HG02943 (cell line): Measurements from ENCODE around the gene ASXL1.
"Not testable (repeated sequence)": the region's sequence is repeated elsewhere in the genome, so short reads cannot be mapped to it uniquely, and the experiment has no call there.

ENCODE experiments used
- ATAC-seq: cut with Tn5 transposase; IDR thresholded peaks from one replicate; pipeline ENCODE4 v1.9.1; 2021; ENCODE audit warnings: mild to moderate bottlenecking, low read depth, moderate library complexity; ENCODE audit not compliant: unreplicated experiment

The ASXL1 gene

GRCh38 chr20:32462900-32463641 is 104.9 kb downstream of the ASXL1 start:
- ATAC-seq, result no peak

GRCh38 chr20:32463642-32464400 is 105.7 kb downstream of the ASXL1 start:
- no peak for ATAC-seq

- ATAC-seq, result no peak
These were observed 106.4 kb downstream of the ASXL1 start for GRCh38 chr20:32464401-32465091.

DNA sequence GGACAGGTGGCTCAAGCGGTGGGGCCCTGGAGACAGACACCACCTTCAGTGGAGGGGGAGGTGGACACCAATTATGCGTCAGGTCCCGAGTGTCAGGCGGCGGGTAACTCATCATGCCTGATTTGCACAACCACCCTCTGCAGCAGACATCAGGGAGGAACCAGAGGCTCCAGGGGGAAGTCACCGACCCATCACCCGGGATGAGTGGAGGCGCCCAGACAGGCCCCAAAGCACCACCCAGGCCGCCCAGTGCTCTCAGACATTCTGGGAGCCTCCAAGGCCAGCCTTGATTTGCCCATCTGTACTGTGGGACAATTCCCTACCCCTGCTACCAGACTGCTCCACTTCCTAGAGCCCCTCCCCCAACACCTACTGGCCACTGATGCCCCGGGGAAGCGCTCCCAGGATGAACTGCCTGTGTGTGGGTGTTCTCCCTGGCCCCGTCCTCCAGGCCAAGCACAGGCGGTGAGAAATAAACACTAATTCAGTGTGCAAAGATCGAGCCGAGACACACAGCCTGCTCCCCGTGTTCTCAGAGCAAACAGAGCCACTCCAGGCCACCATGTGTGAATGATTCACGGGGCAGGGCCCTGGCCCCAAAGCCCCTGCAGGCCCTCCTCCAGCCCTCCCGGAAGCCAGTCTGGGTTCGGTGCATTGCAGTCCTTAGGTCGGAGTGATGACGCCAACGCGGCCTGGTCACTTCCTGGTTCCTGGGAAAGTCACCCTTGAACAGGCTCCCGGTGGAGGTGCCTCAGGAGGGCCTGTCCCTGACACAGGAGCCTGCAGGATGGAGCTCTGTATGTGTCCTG is 107.2 kb downstream of the ASXL1 start:
- no peak for ATAC-seq

DNA sequence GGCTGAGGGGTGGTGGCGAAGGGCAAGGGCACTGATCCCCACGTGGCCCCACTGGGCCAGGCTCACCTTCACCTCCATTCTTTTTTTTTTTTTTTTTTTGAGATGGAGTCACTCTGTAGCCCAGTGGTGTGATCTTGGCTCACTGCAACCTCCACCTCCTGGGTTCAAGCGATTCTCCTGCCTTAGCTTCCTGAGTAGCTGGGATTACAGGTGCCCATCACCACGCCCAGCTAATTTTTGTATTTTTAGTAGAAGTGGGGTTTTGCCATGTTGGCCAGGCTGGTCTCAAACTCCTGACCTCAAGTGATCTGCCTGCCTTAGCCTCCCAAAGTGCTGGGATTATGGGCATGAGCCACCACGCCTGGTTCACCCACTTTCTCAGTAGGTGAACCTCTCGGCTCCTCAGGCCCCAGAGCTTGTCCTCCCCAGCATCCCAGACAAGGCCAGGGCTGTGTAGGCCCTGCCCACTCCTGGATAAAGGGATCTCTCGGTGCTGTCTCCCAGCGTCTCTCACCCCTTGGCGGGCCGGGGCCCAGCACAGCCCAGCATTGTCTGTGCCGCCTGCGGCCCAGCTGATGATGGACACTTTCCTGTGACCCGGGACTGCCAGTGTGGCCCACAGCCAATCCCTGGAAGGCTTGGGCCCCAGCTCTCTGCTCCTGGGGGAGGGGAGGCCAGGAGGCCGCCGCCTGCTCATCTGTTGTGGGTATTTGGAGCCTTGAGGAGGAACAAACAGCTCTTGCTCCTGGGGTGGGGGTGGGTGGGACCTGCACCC is 108.0 kb downstream of the ASXL1 start:
- not testable (repeated sequence) for ATAC-seq

DNA sequence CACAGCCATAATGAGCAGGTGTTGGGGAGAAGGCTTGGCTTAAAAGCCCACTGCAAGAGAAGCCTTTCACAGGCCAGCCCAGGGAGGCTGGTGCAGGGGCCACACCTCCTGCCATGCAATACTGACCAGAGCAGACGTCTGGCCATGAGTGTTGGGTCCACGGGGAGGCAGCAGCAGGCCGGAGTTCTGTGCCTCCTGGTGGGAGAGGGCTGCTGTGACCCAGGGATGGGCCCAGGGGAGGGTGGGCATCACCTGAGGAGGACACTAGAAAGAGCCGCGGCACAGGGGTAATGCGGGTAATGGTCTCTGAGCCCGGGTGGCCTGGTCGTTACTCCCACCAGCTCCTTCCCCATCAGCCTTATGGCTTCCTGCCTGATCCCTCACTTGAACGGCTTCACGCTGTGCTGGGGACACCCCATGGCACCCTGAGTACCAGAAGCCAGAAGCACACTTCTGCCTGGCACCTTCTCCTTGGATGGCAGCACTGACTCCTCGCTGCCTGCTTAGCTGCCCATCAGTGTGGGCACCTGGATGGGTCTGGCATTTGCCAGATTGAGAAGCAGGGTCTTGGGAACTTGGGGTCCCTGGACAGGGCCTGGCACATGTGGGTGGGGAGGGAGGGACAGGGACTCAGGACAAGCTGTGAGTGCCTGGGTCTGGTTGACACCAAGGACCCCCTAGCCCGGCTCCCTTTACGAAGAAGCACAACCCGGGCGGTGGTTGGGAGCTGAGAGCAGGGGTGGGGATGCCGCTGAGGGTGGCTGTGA is 108.8 kb downstream of the ASXL1 start:
- ATAC-seq, result no peak

DNA sequence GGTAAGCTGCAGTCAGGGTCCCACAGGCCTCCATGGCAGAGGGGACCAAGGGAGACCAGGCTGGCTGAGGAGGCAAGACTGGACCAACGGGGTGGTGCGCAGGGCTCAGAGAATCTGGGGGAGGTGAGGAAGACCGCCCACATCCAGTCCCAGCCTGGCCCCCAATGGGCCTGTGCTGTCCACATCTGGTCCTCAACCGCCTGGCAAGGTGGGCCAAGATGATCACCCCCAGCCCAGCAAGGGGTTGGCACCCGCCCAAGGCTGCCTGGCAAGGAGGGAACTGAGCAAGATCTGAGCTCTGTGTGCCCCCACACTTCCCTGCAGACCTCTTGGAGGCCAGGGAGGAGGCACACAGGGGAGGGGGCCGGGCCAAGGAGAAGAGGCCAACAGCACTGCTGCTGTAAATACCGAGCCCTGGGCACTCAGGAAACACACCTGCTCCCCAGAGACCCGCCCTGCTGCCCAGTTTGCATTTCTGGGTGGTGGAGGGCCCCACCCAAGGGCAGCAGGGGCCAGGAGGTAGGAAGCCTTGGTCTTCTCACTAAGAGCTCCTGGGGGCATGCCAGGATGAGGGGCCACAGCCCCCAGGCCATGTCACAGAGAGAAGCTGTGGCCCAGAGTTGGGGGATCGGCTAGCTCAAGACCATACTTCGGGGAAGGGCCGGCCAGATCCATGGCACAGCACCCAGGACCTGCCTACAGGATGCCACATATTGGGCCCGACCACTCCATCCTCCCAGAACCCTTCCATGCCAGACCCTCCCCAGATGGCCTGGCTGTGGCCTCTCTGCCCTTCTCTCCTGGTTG is 109.6 kb downstream of the ASXL1 start:
- ATAC-seq, result no peak

DNA sequence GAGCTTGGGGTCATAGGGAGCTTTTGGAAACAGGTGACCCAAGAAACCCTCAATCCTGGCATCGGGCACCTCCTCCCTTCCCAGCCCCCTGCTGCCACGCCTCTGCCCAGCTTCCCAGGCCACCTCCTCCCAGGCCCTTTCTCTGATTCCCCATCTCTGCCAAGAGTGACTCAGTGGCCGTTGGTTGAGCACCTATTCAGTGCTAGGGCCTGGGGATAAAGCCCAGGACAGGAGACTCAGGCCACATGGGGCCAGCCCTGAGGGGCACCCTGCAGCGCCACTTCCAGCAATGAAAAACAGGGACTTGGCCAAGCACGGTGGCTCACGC is 110.1 kb downstream of the ASXL1 start:
- no peak for ATAC-seq

- ATAC-seq, result no peak
These were observed 110.7 kb downstream of the ASXL1 start for GRCh38 chr20:32468860-32469259.

DNA sequence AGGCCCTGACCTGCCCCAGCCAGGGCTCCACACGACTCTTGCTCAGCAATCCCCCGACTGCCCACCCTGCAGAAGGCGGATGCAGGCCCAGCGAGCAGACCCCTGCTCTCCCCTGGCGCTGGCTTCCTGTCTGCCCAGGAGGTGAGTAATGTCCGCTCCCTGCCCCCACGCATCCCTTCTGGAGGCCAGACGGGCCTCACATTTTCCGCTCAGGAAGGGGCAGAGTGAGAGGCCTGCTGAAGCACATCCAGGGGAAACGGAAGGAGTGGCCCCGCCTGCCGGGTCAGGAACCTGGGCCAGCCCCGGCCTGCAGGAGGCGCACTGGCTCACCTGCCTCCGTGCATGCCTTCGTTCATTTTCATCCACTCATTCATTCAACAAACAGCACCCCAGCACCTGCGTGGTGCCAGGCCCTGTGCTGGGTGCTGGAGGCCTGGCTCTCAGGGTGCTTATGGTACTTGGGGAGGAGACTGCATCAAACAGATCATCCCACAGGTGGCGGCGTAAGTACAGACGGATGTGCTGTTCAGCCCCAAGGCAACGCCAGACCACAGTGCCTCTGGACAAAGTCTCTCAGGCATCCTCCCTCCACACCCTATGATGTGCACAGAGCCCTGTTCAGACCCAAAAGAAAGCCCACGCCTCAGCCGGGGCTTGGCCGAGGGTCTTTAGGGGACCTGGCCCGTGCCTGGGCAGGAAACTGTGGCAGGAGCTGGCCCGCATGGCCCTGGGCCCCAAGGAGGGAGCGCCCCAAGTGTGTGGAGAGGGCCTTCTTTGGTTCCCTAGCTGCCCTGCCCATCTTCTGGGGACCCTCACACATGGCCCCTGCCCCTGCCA is 112.1 kb downstream of the ASXL1 start:
- ATAC-seq, result no peak

GRCh38 chr20:32470940-32471339 is 112.8 kb downstream of the ASXL1 start:
- ATAC-seq, result no peak

DNA sequence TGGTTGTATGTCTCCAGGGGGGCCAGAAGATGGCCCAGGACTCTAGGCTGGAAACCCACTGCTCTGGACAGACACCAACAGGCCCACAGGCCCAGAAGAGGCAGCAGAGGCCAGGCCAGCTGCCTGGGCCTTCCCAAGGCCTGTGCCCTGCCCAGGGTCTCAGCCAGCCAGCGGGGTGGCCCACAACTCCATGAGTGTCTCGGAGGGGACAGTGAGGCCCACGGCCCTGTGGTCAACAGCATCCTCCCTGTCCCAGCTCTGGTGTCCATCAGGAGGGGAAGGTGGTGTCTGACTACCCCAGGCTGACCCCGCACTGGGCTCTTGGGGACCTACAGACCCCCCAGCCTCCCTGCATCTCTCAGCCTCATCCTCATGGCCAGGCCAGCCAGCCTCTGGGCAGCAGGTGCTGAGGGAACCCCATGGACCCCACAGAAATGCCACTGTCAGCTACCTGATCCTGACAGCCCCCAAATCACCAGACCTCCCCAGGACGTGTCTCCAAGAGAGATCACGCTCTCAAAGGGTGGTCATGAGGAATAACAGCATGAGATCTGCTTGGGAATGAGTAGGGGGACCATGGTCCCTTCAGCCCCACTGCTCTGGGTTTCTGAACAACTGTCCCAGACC is 114.6 kb downstream of the ASXL1 start:
- ATAC-seq, result no peak

DNA sequence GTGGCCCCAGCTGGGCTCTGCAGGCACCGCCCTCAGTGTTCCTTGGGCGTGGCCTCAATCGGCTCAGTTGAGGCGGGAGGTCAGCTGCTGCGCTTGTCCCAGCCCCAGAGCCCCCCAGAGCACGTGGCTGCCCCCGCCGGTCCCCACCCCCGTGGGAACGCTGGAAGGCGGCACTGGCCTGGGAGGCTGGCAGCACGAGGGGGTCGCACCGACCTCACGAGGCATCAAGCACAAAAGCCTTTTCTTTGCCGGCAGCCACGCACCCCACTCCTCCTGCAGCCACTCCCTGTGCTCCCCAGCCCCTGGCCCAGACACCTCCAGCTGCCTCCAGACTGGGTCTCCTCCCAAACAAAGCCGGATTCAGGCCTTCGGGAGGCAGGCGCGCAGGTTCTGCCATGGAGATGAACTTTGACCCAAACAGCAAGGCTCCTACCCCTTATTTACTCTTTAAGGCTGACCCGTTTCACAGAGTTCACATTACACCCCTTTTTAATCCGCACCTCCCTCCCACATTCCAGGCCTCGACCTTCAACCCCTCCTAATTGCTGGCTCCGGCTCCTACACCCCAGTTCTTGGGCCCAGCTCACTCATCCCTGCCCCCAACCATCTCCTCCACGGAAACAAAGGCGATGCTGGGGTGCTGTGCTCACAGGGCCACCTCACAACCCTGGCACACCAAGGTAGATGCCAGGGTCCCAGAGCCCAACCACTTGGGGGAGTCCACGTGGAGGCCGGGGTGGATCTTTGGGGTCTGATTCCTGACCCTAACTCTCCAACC is 115.3 kb downstream of the ASXL1 start:
- ATAC-seq, result no peak

- ATAC-seq, result no peak
These were observed 116.0 kb downstream of the ASXL1 start for GRCh38 chr20:32474009-32474716.

DNA sequence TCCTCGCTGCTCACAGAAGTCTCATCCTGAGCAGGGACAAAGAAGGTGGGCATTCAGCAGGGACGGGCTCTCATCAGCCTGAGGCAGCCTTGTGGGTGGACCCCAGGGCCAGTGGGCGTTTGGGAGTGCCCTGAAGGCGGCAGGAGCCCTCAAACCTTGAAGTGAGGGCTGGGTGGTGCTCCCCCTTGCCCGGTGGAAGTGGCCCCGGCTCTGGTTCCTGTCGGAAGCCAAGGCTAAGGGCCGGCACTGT is 116.5 kb downstream of the ASXL1 start:
- no peak for ATAC-seq
